Stimulated activated CD8-positive, alpha-beta memory T cell treated with anti-CD3 and anti-CD28 coated beads, Interleukin-15, amount 100 ng/mL, for 48 hours (primary cell): ENCODE results near the gene HSD11B1.

ENCODE experiments used
- DNase-seq, 2 donors: peaks; one replicate each; pipeline ENCODE4 v3.0.0-alpha.2; 2020; ENCODE audit warnings: low read depth in 2 of 2

Gene HSD11B1

GRCh38 chr1:209755926-209756614 lies 51.4 kb downstream of the HSD11B1 start, which contains the start of gene TRAF3IP3:
TRAF3IP3 (plus strand) TSS chr1:209756053; CDS start chr1:209760040, 3,987 bp downstream.
- DNase-seq: peak; percentile 73 to 78

DNA sequence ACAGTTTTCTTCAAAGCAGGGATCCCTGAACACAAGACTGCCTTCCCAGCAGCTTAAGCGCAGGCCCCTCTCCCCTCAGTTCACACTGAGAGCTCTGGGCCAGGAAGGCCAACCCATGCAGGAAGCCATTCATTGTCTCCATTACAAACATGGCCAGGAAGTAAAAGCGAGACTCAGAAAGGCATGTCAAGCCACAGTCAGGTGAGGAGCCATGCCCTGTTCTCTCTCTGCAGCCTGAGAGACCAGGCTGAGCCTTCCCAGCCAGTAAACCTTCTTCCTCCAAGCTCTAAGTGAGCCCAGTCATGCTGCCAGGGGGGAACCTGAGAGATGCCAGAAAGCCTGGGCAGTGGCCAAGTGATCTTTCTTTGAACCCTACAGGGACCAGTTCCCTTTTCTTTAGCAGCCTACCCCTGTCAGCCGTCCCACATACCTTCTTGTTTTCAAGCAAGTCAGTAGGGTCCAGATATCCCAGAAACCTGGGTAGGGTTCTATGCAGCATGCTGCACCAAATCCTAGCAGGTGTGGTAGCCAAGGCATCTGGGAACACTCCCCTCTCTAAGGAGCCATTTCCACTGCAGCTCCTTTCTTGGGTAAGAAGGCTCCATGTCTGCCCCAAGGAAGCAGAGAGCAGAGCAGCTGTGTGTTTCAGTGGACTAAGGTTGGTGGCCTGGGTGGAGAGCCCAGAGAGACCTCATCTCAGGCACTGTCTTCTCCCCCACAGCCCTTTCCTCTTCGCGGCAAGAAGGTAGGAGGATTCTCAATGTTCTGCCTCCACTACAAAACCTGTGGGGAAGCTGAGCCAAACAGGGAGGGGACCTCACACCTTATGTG lies 52.2 kb downstream of the HSD11B1 start:
- no peak for DNase-seq

- no peak for DNase-seq
These were observed 53.8 kb downstream of the HSD11B1 start for GRCh38 chr1:209758400-209758799.

DNA sequence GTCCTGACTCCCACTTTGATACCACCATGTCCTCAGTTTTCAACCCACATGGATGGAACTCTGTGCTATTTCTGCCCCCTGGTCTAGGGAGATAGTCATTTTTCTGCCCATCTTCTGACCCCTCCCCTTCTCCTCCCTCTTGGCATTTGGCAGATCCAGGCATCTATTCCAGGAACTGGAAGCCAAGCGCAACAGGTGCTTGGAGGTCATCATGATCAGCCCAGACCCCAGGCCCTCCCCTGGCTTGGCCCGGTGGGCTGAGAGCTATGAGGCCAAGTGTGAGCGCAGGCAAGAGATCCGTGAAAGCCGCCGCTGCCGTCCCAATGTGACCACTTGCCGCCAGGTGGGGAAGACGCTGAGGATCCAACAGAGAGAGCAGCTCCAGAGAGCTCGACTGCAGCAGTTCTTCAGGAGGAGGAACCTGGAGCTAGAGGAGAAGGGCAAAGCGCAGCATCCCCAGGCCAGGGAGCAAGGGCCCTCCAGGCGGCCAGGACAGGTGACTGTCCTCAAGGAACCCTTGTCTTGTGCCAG lies 55.2 kb downstream of the HSD11B1 start:
- DNase-seq: no peak

DNA sequence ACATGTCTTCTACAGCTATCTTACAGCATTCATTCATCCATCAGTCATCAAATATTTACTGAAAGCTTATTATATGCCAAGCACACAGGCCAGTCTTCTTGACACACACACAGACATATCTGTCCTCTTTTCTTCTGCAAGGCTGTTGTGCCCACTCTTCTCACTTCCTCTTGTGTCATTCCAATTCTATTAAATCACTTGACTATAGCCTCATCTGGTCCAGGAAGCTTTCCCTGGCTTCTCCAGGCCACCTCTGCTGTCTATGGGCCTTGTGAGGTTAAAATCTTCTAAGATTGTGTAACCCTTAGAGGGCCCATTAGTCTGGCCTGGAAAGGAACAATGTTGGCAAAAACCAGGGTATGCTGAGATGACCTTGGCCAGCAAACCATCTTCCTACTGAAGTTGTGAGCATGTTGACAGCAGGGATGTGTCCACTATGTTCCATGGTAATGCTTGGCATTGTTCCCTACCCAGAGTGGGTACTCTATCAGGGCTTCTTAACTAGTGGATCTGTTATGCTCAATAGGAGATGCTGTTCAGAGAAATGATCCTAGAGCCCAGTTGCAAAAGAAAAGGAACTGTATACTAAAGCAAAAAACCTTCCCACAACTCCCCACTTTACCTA lies 56.5 kb downstream of the HSD11B1 start:
- no peak for DNase-seq

DNA sequence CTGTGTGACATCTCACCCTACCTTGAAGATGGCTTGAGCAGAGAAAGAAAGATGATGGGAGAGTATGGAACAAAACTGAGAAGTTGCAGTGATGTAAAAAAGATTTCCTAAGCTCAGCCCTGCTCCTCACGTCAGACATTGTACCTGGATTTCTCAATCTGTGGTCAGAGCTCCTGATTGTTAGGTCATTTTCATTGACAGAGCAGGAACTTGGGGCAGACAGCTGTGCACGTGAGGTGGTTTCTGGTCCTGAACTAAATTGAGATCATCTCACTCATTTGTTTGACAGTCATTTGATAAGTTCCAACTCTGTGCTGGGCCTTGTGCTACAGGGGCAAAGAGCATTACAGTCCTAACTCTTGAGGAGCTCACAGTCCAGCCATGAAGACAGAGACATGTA lies 61.4 kb downstream of the HSD11B1 start:
- DNase-seq: no peak

- DNase-seq: no peak
These were observed 62.5 kb downstream of the HSD11B1 start for GRCh38 chr1:209767096-209767495.

- no peak for DNase-seq
These were observed 63.1 kb downstream of the HSD11B1 start for GRCh38 chr1:209767706-209768105.

GRCh38 chr1:209768354-209768774 lies 63.7 kb downstream of the HSD11B1 start:
- peak; percentile 78 to 84 for DNase-seq

DNA sequence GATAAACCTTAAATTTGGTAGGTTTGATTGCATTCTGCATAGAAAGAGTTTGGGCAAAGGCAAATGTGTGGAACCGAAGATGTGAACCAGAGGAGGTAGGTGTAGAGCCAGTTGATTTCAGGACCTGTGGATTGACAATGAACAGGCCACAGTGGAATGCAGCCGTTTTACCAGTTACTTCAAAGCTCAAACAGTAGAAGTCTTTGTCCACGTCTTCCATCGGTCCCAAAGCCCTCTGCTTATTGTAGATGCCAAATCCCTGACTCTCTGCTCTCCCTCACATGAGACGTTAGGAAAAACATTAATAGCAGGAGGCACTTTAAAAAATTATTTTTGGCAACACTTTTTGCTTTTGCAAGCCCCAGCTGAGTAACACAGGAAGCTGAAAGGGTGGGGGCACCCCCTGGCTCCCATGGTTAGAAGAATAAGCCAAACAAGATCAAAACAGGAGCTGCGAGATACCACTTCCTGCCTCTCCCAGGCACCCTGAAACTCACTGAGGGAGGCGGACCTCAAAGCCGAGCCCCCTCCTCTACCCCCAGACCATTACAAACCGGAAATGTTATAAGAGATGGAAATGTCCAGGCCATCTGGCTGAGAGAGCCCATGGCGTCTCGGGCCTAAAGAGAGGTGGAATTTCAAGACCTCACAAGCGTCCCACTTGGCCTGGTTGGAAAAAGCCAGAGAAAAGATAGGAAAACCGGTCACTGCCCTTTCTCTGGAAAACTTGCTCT lies 64.7 kb downstream of the HSD11B1 start:
- DNase-seq: peak; percentile 72 to 76

- no peak for DNase-seq
These were observed 65.3 kb downstream of the HSD11B1 start for GRCh38 chr1:209769971-209770370.

- no peak for DNase-seq
These were observed 66.2 kb downstream of the HSD11B1 start for GRCh38 chr1:209770636-209771415.

DNA sequence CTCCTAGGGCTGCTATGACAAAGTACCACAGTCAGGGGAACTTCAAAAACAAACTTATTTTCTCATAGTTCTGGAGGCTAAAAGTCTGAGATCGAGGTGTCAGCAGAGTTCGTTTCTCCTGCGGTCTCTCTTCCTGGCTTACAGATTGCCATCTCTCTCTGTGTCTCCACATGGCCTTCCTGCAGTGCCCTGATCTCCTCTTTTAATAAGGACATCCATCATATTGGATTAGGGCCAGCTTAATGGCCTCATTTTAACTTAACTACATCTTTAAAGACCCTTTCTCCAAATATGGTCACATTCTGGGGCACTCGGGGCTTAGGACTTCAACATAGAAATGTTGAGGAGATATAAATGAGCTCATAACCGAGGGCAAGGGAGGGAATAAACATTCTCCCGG lies 67.5 kb downstream of the HSD11B1 start:
- no peak for DNase-seq

GRCh38 chr1:209774592-209774991 lies 69.9 kb downstream of the HSD11B1 start:
- no peak for DNase-seq

GRCh38 chr1:209775678-209776077 lies 71.0 kb downstream of the HSD11B1 start:
- no peak for DNase-seq

DNA sequence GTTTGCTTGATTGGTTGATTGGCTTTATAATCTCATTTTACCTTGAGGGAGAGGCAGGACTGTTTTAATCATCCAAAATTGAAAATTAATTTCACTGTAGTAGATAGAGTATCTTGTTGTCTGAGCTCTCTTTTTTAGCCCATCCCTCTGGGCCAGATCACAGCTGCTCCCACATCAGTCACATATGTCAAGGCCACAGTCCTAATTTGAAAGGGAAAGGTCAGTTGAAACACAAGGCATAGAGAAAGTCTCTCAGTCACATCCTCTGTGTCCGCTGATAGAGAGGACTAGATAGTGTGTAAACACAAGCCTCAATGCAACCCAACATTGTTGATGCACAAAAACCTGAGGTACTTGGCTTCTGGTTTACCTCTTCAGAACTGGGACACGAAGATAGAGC lies 72.9 kb downstream of the HSD11B1 start:
- DNase-seq: no peak

DNA sequence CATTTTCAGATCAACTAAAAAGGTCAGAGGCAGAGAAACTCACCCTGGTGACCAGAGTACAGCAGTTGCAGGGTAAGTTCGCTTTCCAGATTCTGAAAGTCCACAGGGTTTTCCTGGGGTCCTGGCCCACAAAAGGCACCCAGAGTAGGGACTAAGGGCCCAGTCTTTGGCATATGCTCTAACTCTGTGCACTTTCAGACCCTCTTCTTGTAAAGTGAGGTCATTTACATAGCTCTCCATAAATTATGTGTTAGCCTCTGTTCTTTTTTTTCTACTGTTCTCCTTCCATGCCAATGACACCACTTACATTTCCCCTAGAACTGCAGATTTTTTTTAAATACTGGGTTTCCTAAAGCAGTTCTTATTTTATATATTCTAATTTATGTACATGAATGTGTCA lies 73.5 kb downstream of the HSD11B1 start:
- no peak for DNase-seq

DNA sequence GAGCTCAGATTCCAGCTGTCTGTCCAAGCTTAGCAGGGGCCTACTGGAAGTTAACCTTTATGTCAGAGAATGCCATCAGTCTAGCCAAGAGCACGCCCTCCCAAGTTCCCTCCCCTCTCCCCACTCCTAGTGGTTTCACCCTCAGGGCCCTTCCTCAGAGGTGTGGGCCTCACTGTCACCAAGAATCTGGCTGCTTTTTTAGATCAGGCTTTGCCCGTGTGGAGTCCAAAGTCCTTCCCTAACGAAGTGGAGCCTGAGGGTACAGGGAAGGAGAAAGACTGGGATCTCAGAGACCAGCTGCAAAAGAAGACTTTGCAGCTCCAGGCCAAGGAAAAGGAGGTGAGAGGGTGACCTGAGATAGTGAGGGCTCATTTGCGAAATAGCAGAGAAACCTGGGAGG lies 75.6 kb downstream of the HSD11B1 start:
- DNase-seq: no peak

GRCh38 chr1:209783386-209783785 lies 78.7 kb downstream of the HSD11B1 start:
- no peak for DNase-seq
